Measurements from ENCODE around the gene GRAP.
"Not testable (repeated sequence)": the region's sequence is repeated elsewhere in the genome, so short reads cannot be mapped to it uniquely, and the experiment has no call there.

GRCh38 chr17:19093684-19094438, 47.1 kb upstream of the GRAP start:
- not testable (repeated sequence) for TF ChIP-seq POLR2A (IDR thresholded peaks at IDR 0.05; ENCODE audit: low read length); GATA1 (IDR thresholded peaks at IDR 0.05; ENCODE audit: low read depth, low read length)

All from erythroblast (primary cell).